ENCODE data around the gene SP1.
"Not testable (repeated sequence)": the region's sequence is repeated elsewhere in the genome, so short reads cannot be mapped to it uniquely, and the experiment has no call there.

SP1 gene

DNA sequence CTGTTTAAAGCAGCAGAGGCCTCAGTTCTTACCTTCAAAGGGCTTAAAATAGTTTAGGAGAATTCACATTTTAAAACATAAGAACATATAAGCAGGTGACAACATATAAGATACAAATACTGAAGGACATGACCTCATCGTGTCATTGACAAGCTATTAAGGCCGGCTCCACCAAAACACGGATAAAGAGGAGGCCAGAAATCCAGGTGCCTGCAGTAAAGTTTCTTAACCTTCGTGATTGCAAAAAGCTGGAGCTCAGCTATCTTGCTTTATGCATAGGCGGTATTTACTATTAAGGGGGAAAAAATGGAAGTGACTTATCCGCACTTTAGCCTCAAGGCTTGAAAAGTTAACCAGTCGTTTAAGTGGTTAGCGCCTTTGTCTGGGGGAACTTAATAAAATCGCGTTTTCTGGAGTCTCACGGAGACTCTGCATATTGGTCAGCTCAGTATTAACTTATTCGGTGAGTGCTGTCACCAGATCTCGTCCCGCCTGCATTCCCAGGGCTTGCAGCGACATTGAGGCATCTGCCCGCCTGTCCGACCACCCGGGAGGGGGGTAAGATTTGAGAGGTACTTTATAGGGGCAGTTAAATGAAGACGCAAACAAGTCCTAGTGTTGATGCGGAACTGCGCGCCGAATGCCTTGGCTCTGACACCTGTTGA lies 1.1 kb upstream of the SP1 start:
- DNase-seq (ENCODE audit: low spot score) = no peak
- TF ChIP-seq, protein P1, sequence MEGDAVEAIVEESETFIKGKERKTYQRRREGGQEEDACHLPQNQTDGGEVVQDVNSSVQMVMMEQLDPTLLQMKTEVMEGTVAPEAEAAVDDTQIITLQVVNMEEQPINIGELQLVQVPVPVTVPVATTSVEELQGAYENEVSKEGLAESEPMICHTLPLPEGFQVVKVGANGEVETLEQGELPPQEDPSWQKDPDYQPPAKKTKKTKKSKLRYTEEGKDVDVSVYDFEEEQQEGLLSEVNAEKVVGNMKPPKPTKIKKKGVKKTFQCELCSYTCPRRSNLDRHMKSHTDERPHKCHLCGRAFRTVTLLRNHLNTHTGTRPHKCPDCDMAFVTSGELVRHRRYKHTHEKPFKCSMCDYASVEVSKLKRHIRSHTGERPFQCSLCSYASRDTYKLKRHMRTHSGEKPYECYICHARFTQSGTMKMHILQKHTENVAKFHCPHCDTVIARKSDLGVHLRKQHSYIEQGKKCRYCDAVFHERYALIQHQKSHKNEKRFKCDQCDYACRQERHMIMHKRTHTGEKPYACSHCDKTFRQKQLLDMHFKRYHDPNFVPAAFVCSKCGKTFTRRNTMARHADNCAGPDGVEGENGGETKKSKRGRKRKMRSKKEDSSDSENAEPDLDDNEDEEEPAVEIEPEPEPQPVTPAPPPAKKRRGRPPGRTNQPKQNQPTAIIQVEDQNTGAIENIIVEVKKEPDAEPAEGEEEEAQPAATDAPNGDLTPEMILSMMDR (IDR thresholded peaks at IDR 0.05; ENCODE audit: extremely low read depth, insufficient read depth, missing control alignments) = no peak
- in situ Hi-C loops (cut with MboI; ENCODE audit: low pct_unique_long_range_greater_than_20kb, low sequenced_read_pairs, unreplicated experiment) = no loop called here

DNA sequence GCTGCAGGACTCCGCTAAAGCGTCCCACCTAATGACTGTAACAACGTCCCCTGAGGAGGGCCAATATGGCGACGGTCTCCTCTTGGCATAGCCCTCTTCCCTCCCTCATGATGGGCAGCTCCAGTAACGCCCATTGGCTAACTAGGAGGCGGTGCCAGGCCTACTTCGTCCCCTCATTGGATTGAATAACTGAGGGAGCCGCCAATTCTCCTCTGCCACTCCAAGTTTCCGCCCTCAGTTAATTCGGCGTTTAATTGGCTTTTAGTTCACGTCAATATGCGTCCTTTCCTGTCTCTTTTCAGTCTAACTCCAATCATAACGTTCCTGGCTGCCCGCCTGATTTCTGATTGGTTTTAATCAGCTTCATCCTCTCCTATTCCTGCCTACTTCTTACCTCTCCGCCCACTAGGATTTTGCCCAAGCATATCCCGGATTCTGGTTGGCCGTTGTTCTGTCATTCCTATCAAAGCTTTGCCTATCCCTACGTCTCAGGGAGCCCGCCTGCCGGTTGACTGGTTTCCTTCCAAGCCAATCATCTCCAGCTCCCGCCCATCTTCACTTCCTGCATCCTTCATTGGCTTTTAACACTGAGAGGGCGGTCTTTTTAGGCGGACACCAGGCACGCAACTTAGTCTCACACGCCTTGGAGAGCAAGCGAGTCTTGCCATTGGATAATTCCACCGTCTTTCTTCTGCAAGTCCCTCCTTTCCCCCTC lies 430 bp upstream of the SP1 start:
- in situ Hi-C loops (cut with MboI; ENCODE audit: low pct_unique_long_range_greater_than_20kb, low sequenced_read_pairs, unreplicated experiment) = no loop called here
- peak; percentile 90 for DNase-seq (ENCODE audit: low spot score)
- TF ChIP-seq, protein P1 (IDR thresholded peaks at IDR 0.05; ENCODE audit: extremely low read depth, insufficient read depth, missing control alignments) = no peak

DNA sequence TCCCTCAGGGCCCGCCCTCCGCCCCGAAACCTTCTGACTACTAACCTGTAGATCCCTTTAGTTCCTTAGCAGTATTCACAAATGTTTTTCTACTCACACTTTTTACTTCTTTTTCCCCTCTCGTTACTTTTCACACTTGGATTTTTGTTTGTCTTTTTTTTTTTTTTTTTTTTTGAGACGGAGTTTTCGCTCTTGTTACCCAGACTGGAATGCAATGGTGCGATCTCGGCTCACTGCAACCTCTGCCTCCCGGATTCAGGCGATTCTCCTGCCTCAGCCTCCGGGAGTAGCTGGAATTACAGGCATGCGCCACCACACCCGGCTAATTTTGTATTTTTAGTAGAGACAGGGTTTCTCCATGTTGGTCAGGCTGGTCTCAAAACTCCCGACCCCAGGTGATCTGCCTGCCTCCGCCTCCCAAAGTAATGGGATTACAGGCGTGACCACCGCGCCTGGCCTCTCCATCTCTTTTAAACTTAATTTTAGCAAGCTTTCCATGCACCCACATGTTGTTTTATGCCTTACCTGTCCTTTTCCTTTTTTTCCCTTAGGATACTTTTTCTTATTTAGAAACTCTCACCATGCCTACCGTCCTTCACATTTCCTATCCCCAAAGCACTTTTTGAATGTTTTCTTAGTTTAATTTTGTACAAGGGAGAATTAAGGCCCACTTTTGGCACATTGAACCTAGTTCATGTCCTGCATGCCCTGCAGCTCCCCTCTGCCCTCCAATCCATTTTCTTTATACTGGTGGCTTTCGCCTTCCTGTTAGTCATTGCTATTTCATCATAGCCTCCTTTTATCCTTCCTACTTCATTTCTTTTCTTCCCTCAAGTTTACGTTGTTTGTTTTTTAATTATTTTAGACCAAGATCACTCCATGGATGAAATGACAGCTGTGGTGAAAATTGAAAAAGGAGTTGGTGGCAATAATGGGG lies 1.1 kb downstream of the SP1 start:
- no peak for DNase-seq (ENCODE audit: low spot score)
- in situ Hi-C loops (cut with MboI; ENCODE audit: low pct_unique_long_range_greater_than_20kb, low sequenced_read_pairs, unreplicated experiment) = no loop called here
- TF ChIP-seq, protein P1 (IDR thresholded peaks at IDR 0.05; ENCODE audit: extremely low read depth, insufficient read depth, missing control alignments) = no peak

DNA sequence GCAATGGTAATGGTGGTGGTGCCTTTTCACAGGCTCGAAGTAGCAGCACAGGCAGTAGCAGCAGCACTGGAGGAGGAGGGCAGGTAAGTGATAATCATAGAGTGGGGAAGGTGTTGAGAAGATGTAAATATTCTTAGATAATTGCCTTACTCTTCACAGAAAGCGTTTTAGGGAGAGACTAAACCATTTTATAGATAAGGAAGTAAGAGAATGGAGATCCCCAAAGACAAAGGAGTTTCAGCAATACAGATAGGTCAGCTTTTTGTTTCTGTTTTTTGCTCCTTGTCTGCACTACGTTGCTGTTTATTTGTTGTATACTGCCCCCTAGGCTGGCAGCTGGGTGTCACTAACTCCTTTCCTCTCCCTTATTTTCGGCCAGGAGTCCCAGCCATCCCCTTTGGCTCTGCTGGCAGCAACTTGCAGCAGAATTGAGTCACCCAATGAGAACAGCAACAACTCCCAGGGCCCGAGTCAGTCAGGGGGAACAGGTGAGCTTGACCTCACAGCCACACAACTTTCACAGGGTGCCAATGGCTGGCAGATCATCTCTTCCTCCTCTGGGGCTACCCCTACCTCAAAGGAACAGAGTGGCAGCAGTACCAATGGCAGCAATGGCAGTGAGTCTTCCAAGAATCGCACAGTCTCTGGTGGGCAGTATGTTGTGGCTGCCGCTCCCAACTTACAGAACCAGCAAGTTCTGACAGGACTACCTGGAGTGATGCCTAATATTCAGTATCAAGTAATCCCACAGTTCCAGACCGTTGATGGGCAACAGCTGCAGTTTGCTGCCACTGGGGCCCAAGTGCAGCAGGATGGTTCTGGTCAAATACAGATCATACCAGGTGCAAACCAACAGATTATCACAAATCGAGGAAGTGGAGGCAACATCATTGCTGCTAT lies 2.0 kb downstream of the SP1 start:
- DNase-seq (ENCODE audit: low spot score) = peak; percentile 29
- in situ Hi-C loops (cut with MboI; ENCODE audit: low pct_unique_long_range_greater_than_20kb, low sequenced_read_pairs, unreplicated experiment) = no loop called here
- TF ChIP-seq, protein P1 (IDR thresholded peaks at IDR 0.05; ENCODE audit: extremely low read depth, insufficient read depth, missing control alignments) = peak; percentile 60

DNA sequence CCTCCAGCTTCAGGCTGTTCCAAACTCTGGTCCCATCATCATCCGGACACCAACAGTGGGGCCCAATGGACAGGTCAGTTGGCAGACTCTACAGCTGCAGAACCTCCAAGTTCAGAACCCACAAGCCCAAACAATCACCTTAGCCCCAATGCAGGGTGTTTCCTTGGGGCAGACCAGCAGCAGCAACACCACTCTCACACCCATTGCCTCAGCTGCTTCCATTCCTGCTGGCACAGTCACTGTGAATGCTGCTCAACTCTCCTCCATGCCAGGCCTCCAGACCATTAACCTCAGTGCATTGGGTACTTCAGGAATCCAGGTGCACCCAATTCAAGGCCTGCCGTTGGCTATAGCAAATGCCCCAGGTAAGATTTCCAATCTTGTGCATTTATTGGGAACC lies 3.3 kb downstream of the SP1 start:
- in situ Hi-C loops (cut with MboI; ENCODE audit: low pct_unique_long_range_greater_than_20kb, low sequenced_read_pairs, unreplicated experiment) = no loop called here
- TF ChIP-seq, protein P1 (IDR thresholded peaks at IDR 0.05; ENCODE audit: extremely low read depth, insufficient read depth, missing control alignments) = no peak
- DNase-seq (ENCODE audit: low spot score) = no peak

DNA sequence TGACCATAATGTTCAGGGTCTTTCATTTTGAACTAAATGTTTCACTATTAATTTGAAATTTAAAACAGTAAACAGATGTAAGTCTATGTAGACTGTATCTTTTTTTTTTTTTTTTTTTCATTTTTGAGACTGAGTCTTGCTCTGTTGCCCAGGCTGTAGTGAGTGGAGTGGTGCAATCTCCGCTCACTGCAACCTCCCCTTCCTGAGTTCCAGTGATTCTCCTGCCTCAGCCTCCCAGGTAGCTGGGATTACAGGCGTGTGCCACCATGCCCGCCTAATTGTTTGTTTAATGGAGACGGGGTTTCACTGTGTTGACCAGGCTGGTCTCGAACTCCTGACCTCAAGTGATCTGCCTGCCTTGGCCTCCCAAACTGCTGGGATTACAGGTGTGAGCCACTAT lies 6.4 kb downstream of the SP1 start:
- in situ Hi-C loops (cut with MboI; ENCODE audit: low pct_unique_long_range_greater_than_20kb, low sequenced_read_pairs, unreplicated experiment); DNase-seq (ENCODE audit: low spot score): not testable (repeated sequence)
